GM18868 (cell line): ENCODE results near the gene TMEM178A.
"Not testable (repeated sequence)": the region's sequence is repeated elsewhere in the genome, so short reads cannot be mapped to it uniquely, and the experiment has no call there.

Source experiments
- ATAC-seq: cut with Tn5 transposase; IDR thresholded peaks from one replicate; pipeline ENCODE4 v1.9.1; 2021; ENCODE audit warnings: mild to moderate bottlenecking, moderate library complexity; ENCODE audit not compliant: unreplicated experiment

TMEM178A gene

DNA sequence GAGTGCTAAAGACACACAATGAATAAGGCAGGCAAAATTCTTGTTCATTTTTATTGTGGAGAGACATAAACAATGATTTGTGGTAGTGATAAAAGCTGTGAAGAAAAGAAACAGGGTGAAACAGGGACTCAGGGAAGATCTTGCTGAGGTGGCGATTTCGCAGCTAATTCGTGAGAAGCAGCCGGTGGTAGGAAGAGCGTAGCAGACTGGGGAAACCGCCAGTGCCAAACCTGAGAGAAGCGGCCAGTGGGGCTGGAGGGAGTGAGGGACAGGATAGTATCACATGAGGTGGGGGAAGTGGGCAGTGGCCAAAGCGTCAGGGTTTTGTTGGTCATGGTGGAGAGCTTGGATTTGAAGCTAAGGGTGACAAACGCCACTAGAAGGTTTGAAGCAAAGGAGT, 42.3 kb downstream of the TMEM178A start:
- no peak for ATAC-seq

DNA sequence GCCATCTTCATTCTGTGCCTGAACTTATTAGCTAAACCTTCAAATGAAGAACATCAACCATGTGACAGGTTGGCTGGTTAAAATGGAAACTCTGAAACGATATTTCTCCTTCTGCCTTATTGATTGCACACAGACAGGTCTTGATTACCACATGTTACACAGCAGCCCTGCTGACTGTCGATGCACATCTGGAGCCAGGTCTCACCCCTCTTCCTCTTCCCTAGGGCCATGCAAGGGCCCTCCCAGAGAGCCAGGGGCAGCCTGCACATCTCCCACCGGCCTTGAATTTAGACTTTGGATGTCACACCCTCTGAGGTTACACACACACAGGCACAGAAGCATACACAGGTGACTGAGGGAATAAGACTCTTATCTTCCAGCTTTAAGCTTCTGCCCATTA, 45.1 kb downstream of the TMEM178A start:
- ATAC-seq: no peak

DNA sequence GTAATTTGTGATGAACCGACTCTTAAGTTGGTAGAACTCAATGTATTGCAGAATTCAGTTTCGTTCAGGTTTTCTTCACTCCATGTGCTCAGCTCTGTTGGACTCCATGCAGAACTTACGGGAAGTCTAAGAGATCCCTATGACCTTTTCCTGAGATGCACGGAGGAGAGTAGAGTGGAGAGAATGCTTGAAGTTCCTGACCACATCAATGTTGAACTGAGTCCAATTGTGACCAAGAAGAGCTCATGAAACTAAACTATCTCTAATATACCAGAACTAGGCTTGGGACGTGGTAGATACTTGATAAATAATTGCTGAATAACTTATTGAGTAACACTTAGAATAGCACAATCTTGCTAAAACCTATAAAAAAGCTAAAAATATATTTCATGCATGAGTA, 47.2 kb downstream of the TMEM178A start:
- ATAC-seq: no peak

DNA sequence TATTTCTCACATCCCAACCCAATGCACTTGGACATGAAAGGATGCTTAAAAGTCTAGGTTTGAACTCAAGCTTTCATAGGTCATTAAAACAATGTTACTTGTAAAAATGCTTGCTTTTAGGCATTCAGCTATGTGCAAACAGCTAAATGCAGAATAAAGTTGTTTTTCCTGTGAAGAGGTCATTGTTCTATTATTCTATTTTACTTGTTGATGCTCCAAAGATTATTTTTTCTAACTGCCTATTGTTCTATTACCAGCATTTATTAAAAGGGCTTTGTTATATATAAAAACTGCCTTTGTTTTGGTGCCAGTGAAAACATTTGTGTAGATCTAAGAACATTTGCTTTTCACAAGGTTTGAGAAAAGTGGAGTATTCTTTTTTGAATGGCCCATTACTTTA, 49.4 kb downstream of the TMEM178A start:
- ATAC-seq: no peak

DNA sequence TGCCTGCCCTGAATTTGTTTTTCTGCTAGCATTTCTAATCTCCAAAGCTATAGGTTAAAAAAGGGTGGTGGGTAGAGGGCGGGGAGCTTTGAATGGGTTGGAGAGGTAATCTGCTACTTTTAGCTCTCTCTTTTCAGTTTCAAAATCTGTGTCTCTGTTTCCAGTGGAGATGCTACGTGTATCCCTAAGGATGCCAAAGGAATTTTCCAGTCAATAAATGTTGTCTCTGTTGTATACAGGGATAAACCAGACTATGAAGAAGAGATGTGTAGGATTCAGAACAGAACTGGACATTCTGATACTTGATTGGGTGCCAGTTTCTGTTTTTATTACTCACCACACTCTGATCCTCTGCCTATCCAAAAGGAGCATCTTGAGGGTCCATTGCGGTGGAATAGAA, 50.1 kb downstream of the TMEM178A start:
- no peak for ATAC-seq

DNA sequence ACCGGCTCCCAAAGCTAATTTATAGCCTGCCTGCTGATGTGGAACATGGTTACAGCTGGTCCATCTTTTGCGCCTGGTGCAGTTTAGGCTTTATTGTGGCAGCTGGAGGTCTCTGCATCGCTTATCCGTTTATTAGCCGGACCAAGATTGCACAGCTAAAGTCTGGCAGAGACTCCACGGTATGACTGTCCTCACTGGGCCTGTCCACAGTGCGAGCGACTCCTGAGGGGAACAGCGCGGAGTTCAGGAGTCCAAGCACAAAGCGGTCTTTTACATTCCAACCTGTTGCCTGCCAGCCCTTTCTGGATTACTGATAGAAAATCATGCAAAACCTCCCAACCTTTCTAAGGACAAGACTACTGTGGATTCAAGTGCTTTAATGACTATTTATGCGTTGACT, 51.4 kb downstream of the TMEM178A start:
- ATAC-seq: no peak

DNA sequence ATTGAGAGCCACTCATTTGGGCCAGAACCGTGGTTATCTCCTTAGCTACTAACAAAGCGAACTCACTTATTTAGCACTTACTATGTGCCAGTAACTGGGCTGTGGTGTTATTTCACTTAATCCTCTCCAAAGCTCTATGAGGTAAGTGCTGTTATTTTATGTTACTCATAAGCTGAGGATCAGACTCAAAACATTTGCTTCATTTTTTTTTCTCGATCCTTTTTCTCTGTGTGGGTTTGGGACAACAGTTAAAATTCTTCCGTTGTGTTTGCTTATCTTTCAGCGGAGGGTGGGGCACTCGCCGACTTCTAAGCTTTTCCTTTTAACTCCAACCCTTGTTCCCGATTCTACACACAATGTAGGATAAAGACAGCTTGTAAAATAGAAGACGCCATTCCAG, 52.8 kb downstream of the TMEM178A start:
- ATAC-seq: no peak

DNA sequence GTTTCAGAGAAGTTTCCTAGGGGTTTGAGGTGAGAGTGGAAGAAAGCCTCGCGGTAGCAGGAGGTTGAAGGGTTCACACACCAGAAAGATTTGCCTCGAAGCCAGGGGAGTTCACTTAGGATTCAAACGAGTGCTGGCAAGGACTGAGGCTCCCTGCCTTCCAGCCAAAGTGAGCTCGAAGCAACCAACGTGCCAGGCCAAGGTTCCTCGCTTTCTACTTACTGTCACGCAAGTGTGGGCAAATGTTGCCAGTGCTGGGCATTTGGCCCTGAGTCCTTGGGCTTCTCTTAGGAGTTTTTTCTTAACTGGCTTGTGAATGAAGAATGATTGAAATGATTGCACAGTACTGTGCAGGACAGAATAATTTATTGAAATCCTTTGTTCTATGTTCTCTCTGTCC, 53.6 kb downstream of the TMEM178A start:
- no peak for ATAC-seq

DNA sequence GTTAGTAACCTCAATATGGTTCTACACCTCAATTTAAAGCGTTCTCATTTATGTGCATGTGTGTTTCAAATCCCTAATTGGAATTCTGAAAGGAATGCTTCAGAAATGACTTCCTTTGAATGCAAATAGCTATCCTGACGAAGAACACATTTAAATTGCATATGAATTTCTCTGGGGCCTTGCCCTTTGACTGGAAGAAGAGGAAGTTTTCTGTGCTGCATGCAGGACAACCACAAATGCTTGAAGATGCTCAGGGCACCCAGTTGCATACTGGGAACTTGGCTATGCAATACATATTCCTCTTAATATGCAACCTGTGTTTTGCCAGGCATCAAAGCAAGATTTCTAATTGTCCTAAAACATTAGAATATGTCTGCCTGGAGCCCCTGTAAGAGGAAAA, 55.3 kb downstream of the TMEM178A start:
- no peak for ATAC-seq

DNA sequence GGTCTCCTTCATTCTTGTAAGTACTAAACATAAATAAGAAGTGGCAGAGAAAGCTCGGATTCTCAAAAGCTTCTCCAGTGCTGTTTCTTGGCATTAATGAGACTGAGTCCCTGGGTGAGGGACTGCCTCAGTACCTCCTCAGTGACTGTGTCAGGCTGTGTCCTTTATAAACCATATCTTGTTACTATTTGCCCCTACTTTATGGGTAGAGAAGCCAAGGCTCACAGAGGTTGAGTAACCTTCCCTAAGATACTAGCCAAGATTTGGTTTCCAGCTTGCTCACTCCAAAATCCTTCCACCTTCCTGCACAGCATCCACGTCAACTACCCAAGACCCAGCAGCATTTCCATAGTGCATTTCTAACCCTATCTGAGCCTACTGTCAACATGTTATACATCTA, 57.8 kb downstream of the TMEM178A start:
- ATAC-seq: no peak

DNA sequence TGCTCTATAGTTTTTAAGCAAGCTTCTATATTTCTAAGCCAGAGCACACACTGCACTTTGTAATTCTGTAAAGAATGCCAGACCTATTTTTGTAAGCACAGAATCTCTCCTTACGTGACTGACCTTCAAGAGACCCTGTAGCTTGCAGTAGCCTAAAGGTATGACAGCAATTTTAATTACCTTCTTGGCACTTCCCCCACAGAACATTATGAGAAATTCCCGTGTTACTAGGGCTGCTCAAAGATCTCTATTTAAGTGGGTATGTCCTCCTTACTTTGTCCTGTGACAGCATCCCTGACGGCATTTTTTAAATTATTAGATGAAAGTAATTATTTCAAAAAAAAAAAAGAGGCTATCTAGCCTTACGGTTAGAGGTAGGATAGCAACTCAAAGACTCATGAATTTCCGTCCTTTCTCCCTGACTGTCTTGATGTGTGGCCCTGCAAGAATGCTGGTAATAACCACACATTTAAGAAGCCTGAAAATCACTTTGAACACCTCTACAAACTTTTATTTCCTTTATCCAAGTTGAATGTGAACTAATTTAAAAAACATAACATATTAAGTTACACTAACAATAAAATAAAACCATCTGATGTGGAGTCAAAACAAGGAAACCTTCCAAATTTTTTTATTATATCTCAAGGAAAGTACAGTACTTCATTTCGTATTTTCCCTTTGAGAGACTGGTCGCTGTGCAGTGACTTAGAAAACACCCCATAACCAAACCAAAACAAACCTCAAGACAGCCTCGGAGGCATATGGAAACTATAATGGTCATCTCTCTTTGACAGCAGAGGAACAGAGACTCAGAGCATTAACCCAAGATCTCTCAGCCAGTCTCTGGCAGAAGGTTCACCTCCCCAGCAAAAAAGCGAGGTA, 58.5 kb downstream of the TMEM178A start:
- no peak for ATAC-seq

DNA sequence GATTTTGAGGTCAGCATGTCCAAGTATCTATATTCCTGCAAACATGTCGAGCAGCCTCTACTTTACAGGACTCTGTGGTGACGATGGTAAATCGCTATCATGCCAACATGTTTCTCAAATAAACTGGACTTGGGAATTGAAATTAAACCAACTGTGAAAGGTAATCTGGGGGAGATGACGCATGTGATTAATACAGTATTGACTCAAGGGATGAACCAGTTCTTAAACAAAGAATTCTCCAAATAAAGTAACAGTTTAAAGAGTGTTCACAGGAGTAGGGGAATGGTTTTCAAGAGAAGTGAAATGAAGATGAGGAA, 59.1 kb downstream of the TMEM178A start:
- ATAC-seq: no peak

DNA sequence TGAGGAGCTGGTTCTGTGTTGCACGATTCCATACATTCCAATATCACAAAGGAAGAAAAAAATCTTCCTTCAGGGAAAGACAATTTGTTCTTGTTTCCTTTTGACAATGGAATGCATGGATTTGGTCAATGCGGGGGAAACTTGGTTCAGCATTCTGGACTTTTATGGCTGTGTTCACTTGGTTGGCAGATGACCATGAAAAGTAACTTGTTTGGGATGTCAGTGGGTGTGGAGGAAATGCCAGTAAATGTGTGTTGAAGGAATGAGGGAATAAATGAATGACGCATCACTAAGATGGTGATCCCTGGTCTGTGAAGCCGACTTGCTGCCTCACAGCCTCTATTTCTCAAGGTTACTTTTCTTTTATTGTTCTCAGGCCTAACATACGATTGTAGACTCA, 59.7 kb downstream of the TMEM178A start:
- ATAC-seq: no peak

DNA sequence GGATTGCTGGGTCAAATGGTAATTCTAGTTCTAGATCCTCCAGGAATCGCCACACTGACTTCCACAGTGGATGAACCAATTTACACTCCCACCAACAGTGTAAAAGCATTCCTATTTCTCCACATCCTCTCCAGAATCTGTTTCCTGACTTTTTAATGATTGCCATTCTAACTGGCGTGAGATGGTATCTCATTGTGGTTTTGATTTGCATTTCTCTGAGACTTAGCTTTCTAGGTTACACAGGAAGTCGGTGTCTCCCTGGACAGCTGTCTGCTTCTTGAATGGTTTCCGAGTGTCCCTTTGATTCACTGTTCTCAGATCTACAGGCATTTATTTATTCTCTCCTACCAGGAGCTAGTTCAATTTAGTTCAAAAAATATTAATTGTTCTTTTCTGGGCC, 62.4 kb downstream of the TMEM178A start:
- ATAC-seq: not testable (repeated sequence)

DNA sequence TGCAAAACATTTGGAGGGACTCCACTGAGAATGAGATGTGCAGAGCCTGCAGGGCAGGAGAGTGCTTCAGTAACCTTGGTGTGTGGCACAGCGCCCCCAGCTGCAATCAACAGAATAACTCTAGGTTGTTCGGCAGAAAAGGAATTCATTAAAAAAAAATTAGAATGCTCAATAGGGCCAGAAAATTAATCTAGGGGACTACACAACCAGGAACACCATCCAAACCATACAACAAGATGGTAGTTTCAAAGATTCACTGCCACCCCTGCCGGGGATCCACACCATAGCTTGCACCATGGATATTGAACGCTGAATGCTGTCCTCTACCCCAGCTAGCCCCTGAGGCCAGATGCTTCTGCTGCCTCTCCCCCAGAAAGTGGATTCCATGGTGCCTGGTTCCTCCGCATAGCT, 63.2 kb downstream of the TMEM178A start:
- peak; percentile 61 for ATAC-seq

DNA sequence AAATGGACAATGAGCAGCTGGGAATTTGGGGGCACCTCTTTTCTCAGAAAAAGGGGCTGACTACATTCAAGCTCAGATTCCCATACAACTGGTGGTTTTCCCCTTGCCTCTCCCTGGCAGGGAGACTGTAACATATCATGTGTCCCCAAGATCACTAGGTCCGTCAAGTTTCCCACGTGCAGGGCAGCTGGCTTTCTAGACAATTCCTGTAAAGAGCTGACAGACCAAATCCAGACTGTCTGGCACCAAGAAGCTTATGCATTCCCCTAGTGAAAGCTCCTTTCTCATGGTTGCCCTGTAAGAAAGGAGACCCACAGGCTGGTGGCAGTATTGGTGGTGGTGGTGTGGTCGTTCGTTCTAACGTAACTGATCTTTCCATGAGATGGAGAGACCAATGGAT, 64.6 kb downstream of the TMEM178A start:
- ATAC-seq: no peak

DNA sequence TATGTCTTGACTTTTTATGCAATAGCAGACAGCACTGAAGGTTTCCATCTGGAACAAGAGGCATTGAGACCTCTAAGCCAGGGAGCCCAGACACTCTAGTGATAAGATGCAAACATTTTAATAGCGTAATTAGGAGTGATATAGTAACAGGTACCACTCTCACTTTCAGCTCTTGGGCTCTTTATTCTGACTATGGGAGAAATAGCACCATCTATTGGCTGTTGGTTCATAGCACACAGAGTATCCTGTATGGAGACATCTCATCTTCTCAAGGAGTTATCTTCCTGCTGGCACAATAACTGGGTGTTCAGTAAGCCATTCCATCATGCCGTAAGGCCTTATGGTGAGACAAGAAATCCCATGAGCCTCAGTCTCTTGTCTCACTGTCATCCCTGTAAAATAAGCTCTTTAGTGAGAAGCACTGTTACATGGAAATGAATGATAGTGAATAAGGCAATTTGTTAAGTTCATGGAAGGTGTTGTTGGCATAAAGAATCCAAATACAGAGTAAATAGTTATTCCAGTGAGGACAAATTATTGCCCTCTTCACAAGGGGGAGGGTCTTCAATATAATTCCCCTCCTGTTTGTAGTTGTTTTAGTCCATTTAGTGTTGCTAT, 65.1 kb downstream of the TMEM178A start:
- ATAC-seq: peak; percentile 66

DNA sequence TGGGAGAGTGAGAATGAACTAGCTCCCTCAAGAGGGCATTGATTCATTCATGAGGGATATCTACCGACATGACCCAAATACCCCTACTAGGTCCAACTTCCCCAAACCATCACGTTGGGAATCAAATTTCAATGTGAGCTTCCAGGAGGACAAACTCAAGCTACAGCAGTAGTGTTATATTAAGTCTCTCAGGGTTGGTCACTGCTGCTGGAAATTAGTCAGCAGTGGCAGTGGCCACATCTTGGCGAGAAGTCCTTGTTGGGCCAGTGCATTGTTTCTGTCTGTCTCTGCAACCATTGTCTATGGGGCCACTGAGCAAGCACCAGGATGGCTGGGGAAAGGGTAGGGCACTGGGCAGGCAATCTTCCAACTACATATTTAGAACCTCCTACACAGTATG, 65.8 kb downstream of the TMEM178A start:
- no peak for ATAC-seq

DNA sequence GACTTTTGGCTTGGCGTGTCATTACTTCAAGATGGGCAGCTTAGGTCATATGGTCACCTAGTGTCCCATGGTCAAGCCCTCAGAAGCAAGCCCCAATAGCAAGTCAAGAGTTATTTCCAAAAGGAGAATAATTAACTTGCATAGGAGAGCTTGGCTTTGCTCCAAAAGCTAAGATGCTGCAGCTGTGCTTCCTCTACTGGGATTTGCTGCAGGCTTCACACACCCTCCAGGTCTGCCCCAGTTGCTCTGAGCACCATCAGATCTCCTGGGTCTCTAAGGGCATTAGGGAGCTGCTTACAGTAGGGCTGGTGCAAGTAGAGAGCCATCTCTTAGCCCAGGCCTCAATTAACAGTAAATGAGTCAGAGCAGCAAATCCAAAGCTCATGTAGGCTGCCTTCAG, 66.8 kb downstream of the TMEM178A start:
- no peak for ATAC-seq

DNA sequence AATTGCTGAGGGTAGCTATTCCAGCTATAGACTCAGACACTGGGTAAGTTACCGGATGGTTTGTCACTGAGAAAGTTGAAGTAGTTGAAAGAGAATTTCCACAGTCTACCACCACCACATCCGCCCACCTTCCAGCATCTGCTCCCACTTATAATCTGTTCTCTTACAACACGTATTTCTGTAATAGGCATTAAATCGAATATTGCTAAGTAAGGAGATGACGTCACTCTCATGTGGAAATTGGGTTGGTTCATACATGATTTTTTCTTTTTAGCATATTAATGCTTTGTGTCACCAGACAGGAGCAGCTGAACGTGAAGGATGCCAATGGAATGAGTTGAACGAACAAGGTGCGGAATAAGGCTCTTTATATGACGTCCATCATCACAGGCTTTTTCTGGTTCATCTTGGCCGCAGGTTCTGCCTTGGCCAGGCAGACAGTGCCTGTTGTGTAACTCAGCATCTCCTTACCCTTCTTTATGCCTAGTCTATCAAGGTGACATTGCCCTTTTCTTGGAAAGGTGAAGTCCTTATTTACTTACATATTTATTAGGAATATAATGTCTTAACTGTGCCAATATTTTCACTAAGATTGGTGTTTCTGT, 67.5 kb downstream of the TMEM178A start:
- ATAC-seq: no peak

DNA sequence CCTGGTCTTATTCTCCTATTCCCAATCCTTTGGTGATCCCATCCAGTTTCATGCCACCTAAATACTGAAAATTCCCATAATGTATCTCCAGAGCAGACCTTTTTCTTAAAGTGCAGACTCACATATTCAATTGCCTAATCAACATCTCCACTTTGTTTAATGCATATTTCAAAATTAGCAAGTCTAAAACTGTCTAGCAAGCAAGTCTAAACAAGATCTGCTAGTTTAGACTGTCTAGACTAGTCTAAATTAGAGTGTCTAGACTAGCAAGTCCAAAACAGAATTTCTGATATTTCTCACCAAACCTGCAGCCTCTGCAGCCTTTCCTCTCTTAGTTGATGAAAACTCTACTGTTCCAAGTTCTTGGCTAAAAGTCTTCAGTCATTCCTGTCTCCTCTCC, 68.7 kb downstream of the TMEM178A start:
- ATAC-seq: no peak

DNA sequence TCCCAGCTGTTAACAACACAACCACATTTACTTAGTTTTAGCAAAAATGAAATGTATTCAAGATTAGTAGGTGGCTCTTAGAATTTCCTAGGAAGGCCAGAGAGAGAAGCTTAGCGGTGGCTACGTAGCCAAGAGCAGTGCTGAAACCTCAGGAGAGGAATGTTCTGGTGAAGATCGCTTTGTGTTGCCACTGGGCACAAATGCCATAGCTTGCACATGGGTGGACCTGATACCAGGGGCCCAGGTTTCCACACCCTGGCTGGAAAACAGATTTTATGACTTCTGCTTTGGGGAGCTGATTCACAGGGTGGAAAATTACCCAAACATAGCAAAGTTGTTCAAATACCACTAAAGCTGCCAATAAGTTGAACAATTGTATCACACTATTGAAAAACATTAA, 69.9 kb downstream of the TMEM178A start:
- no peak for ATAC-seq
